ENCODE measurements around the gene RAPGEF1. TPM values are rescaled to one million over a fixed set of nuclear protein-coding genes. Genes with fewer than 3 reads are reported as not detected.
A peak's percentile ranks its signal among the peaks of the same experiment; 100 is the strongest.

Gene RAPGEF1
- total and polyA plus RNA-seq, 2 of the 13 experiments (the other 11 are each of a cell fraction or from before 2014, with no cell fraction given): 21.2 to 38.9 TPM

DNA sequence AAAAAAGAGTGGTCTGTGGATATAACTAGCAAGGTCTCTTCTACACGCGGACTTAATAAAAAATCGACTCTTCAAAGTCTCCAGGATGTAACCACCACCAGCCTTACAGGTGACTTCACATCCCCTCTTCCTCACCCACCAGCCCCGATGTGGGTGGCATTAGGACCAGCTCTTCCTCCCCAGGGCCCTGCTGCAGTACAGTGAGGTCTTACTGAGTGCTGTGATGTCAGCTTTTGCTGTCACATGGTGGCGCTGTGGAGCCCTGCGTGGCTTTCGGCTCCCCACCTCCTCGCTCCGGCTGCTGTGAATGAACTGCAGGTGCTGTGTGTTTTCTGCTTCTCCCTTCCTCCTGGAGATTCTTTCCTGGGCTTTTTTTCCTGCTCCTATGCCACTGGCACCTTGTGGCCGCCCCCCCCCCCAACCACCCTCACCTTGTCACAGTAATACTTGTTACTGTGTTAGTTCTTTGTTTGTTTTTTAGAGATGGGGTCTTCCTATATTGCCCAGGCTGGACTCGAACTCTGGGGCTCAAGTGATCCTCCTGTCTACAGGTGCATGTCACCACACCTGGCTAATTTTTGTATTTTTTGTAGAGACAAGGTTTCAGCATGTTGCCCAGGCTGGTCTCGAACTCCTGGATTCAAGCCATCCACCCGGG lies 15.8 kb upstream of the RAPGEF1 start (continued):
- TF ChIP-seq ZNF646 (CRISPR knock-in tag; IDR thresholded peaks at IDR 0.05) (no peak), XRCC5 (optimal IDR thresholded peaks at IDR 0.05; ENCODE audit: low read length) (peak; percentile 81), STAG1 (CRISPR knock-in tag; IDR thresholded peaks at IDR 0.05) (peak; percentile 53), ZNF362 (CRISPR knock-in tag; IDR thresholded peaks at IDR 0.05; ENCODE audit: borderline replicate concordance) (peak; percentile 71), TP53 (CRISPR knock-in tag; conservative IDR thresholded peaks at IDR 0.05) (no peak), ZSCAN22 (CRISPR knock-in tag; IDR thresholded peaks at IDR 0.05) (no peak), ZFY (CRISPR knock-in tag; IDR thresholded peaks at IDR 0.05) (no peak), CREB1 (IDR thresholded peaks at IDR 0.05) (peak; percentile 53), CREB1 (CRISPR knock-in tag; IDR thresholded peaks at IDR 0.05) (no peak), FOXA1 (IDR thresholded peaks at IDR 0.05) (no peak), FOXA1 (CRISPR knock-in tag; IDR thresholded peaks at IDR 0.05) (0 out of 2 replicates have a peak, but pooled peaks have one; percentile 17)
- TF ChIP-seq, protein P1, sequence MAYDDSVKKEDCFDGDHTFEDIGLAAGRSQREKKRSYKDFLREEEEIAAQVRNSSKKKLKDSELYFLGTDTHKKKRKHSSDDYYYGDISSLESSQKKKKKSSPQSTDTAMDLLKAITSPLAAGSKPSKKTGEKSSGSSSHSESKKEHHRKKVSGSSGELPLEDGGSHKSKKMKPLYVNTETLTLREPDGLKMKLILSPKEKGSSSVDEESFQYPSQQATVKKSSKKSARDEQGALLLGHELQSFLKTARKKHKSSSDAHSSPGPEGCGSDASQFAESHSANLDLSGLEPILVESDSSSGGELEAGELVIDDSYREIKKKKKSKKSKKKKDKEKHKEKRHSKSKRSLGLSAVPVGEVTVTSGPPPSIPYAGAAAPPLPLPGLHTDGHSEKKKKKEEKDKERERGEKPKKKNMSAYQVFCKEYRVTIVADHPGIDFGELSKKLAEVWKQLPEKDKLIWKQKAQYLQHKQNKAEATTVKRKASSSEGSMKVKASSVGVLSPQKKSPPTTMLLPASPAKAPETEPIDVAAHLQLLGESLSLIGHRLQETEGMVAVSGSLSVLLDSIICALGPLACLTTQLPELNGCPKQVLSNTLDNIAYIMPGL (CRISPR knock-in tag; IDR thresholded peaks at IDR 0.05; ENCODE audit: borderline replicate concordance in 1 of 2, low read depth in 1 of 2): peak; percentile 56 to 59; a peak in 2 of 4 replicates
- TF ChIP-seq, protein P2, sequence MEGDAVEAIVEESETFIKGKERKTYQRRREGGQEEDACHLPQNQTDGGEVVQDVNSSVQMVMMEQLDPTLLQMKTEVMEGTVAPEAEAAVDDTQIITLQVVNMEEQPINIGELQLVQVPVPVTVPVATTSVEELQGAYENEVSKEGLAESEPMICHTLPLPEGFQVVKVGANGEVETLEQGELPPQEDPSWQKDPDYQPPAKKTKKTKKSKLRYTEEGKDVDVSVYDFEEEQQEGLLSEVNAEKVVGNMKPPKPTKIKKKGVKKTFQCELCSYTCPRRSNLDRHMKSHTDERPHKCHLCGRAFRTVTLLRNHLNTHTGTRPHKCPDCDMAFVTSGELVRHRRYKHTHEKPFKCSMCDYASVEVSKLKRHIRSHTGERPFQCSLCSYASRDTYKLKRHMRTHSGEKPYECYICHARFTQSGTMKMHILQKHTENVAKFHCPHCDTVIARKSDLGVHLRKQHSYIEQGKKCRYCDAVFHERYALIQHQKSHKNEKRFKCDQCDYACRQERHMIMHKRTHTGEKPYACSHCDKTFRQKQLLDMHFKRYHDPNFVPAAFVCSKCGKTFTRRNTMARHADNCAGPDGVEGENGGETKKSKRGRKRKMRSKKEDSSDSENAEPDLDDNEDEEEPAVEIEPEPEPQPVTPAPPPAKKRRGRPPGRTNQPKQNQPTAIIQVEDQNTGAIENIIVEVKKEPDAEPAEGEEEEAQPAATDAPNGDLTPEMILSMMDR (CRISPR knock-in tag; IDR thresholded peaks at IDR 0.05): peak; percentile 89
